ENCODE results near the gene UBXN10.

UBXN10 gene, protein sequence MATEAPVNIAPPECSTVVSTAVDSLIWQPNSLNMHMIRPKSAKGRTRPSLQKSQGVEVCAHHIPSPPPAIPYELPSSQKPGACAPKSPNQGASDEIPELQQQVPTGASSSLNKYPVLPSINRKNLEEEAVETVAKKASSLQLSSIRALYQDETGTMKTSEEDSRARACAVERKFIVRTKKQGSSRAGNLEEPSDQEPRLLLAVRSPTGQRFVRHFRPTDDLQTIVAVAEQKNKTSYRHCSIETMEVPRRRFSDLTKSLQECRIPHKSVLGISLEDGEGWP

GRCh38 chr1:20185834-20186782 lies at the start of gene UBXN10, which contains the start of gene PLA2G2C:
UBXN10 (plus strand) TSS chr1:20186096; CDS start chr1:20190562, 4,466 bp downstream.
PLA2G2C (minus strand) TSS chr1:20186518; CDS start chr1:20177363, 9,155 bp downstream.
- peak; percentile 82 for DNase-seq (ENCODE audit: low spot score)

- DNase-seq (ENCODE audit: low spot score): no peak
Measured at GRCh38 chr1:20136249-20136648, 49.6 kb upstream of the UBXN10 start.

DNA sequence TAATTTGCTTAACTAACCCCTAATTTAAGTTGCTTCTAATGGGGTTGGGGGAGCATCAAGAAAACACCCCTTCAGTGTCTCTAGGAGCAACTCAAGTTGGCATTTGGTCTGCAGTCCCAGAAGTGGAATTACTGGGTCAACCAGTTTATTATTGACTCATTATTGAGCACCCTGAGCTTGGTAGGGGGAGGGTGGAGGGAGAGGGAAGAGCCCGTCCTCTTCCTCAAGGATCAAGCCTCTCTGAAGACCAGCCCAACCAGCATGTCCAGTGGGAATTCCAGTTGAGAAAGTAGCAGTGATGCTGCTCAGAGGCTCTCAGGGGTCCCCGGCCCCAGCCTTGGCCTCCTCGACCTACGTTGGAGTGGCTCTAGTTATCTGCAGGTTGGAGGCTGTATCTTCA lies 48.8 kb upstream of the UBXN10 start:
- no peak for DNase-seq (ENCODE audit: low spot score)

- no peak for DNase-seq (ENCODE audit: low spot score)
Measured at GRCh38 chr1:20137604-20138003, 48.3 kb upstream of the UBXN10 start.

DNA sequence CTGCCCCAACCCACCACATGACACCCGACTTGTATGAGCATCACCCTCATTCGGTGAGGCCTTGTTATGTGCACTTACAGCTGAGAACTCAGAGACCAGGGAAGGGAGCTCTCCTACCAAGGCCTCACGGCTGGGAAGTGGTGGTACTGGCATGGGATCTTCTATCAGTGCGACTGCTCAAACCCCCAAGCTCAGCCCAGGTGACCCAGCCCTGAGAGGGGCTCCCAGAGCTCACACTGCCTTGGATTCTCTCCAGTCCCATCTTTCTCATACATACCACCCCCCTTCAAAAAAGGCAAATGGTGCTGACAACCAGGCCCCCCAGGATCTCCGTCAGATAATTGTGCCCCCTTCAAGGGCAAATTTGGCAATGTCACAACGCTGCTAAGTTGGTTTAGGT lies 47.5 kb upstream of the UBXN10 start:
- no peak for DNase-seq (ENCODE audit: low spot score)

- DNase-seq (ENCODE audit: low spot score): no peak
Measured at GRCh38 chr1:20138961-20139550, 46.8 kb upstream of the UBXN10 start, which contains the start of gene PLA2G2F. PLA2G2F (plus strand) TSS chr1:20139323; CDS start chr1:20139428, 105 bp downstream.

- DNase-seq (ENCODE audit: low spot score): no peak
Measured at GRCh38 chr1:20139776-20140612, 45.9 kb upstream of the UBXN10 start.

DNA sequence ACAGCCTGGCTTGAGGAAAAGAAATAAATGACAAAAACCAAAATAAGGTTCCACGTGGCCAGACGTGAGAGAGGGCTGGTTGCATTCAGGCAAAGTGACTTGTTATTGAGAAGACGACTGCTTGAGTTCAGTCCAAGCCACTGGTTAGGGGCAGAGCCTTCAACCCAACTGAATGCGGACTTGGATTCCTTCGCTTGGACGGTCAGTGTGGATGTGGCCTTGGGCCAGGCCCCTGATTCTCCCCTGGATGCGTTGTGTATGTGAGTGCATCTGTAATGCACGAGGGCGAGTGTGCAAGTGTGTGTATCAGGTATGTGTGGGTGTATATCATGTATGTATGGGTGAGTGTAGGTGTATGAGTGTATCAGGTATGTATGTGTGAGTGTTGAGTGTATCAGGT lies 44.9 kb upstream of the UBXN10 start:
- DNase-seq (ENCODE audit: low spot score): no peak

DNA sequence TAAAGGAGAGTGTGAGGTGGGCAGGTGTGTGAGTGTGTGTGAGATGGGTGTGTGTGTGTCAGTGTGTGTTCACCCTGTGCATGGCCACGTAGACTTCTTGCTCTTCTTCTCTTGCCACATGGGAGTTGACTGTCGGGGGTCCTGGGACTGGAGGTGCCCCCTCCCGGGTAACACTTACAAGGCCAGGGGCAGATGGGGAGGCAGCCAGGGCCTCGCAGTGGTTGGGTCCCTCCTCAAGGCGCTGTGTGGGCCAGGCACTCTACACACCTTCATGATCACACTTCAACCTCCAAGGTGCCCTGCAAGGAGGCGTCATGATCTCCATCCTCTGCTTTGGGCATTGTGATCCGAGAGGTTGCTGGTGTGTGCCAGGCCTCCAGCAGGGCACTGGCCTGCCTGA lies 44.4 kb upstream of the UBXN10 start:
- no peak for DNase-seq (ENCODE audit: low spot score)

DNA sequence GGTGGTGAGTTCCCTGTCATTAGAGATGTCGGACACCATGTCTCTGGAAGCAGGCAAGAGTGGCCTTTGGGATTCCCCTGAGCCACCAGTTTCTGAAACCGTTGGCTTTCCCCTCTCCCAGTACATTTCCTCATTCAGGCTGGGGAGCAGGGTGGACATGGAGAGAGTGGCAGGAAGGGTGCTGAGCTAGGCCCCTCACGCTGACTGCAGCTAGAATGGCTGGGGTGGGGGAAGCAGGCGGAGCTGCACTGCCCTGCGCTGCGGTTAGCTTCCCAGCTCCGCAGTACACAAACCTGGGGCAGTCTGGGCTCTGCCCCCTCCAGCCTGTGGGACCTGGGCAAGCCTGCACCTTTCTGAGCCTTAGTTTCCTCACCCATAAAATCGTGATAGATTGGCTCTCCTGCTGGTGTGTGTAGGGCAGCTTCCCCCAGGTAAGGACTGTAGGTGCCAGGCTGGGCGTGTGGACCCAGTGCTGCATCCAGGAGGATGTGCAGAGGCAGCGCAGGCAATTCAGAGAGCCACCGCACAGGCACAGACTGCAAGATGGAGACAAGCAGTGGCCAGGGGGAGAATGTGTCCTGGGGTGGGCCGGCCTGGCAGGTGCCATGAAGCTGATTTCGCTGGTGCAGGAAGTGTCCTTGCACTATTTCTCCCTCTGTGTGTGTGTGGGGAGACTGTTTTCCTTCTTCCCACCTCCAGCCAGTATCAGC lies 43.7 kb upstream of the UBXN10 start:
- DNase-seq (ENCODE audit: low spot score): no peak

DNA sequence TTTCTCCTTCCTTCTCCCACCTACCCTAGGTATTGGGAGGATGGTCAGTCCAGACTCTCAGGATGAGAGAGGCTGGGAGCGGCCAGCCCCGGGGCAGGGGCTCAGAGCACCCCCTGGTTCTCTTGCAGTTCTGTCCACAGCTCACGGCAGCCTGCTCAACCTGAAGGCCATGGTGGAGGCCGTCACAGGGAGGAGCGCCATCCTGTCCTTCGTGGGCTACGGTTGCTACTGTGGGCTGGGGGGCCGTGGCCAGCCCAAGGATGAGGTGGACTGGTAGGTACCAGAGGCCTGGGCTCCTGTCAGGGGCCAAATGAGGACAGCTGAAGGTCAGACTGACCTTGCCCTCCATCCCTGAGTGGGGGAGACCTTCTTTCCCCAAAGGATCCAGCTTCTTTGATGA lies 42.6 kb upstream of the UBXN10 start:
- no peak for DNase-seq (ENCODE audit: low spot score)

- no peak for DNase-seq (ENCODE audit: low spot score)
Measured at GRCh38 chr1:20143734-20144565, 41.9 kb upstream of the UBXN10 start.

GRCh38 chr1:20147846-20148570 lies 37.9 kb upstream of the UBXN10 start:
- no peak for DNase-seq (ENCODE audit: low spot score)

GRCh38 chr1:20148571-20149500 lies 37.1 kb upstream of the UBXN10 start:
- DNase-seq (ENCODE audit: low spot score): no peak

GRCh38 chr1:20149601-20150325 lies 36.1 kb upstream of the UBXN10 start:
- no peak for DNase-seq (ENCODE audit: low spot score)

DNA sequence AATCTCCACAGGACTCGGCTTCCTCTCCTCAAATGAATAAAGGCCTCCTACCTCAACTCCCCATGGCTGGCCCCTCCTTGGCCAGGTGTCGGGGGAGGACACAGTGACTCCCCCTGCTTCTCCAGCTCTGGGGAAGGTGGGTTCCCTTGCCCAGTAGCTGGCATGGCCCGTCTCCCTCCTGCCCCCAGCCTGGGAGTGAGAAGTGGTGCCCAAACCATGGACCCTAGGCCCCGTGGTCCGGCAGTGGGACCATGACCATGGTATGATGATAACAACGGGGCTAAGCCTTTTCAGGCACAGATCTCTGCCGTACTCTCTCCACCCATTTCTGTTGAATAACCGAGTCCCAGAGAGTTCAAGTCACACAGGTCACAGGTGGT lies 35.6 kb upstream of the UBXN10 start:
- no peak for DNase-seq (ENCODE audit: low spot score)

DNA sequence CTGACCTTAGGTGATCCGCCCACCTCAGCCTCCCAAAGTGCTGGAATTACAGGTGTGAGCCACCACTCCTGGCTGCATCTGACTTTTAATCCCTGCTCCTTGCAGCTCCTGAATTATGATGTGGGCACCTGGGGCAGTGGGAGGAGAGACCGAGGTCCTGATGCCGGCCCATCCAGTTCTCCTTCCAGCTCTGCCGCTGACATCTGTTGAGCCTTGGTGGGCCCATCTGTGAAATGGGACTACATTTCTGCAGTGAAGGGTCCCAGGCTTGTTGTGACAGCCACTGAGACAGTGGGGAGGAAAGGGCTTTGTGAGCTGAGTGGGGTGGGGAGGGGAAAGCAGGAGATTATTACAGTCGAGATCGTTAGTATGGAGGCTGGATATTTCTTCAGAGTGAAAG lies 34.9 kb upstream of the UBXN10 start:
- DNase-seq (ENCODE audit: low spot score): no peak

Measured in iPS-NIHi11 (cell line).